Activated CD4-positive, alpha-beta T cell treated with anti-CD3 and anti-CD28 coated beads, Interleukin-2, amount 50 U/mL, for 1 hour (primary cell): ENCODE measurements around the gene FOSB.
"Not testable (repeated sequence)": the region's sequence is repeated elsewhere in the genome, so short reads cannot be mapped to it uniquely, and the experiment has no call there.

ENCODE experiments used
- DNase-seq: peaks from one replicate; pipeline ENCODE4 v3.0.0-alpha.2; 2020

The FOSB gene

GRCh38 chr19:45506989-45507871, 39.4 kb downstream of the FOSB start, which contains the start of gene VASP:
TSS of gene VASP (plus strand) at chr19:45507479. CDS start at chr19:45507772, 293 bp downstream.
- DNase-seq, result peak; percentile 89

- DNase-seq, result no peak
Observed at GRCh38 chr19:45507872-45508416, 40.1 kb downstream of the FOSB start.

- peak; percentile 51 for DNase-seq
Observed at GRCh38 chr19:45508417-45508860, 40.6 kb downstream of the FOSB start.

GRCh38 chr19:45508861-45509691, 41.3 kb downstream of the FOSB start:
- DNase-seq, result no peak

- no peak for DNase-seq
Observed at GRCh38 chr19:45509692-45510015, 41.9 kb downstream of the FOSB start.

- not testable (repeated sequence) for DNase-seq
Observed at GRCh38 chr19:45510352-45510751, 42.6 kb downstream of the FOSB start.

- no peak for DNase-seq
Observed at GRCh38 chr19:45511074-45511473, 43.3 kb downstream of the FOSB start.

- no peak for DNase-seq
Observed at GRCh38 chr19:45512881-45513483, 45.2 kb downstream of the FOSB start.

GRCh38 chr19:45514376-45515051, 46.7 kb downstream of the FOSB start:
- no peak for DNase-seq

- no peak for DNase-seq
Observed at GRCh38 chr19:45515081-45515624, 47.4 kb downstream of the FOSB start.

- no peak for DNase-seq
Observed at GRCh38 chr19:45515807-45516401, 48.1 kb downstream of the FOSB start.

- no peak for DNase-seq
Observed at GRCh38 chr19:45517238-45517637, 49.4 kb downstream of the FOSB start.

- no peak for DNase-seq
Observed at GRCh38 chr19:45517641-45518468, 50.1 kb downstream of the FOSB start.

GRCh38 chr19:45518469-45518826, 50.7 kb downstream of the FOSB start:
- no peak for DNase-seq

- no peak for DNase-seq
Observed at GRCh38 chr19:45522010-45522941, 54.5 kb downstream of the FOSB start.

GRCh38 chr19:45523642-45524256, 56.0 kb downstream of the FOSB start:
- DNase-seq, result peak; percentile 67

- no peak for DNase-seq
Observed at GRCh38 chr19:45524575-45525129, 56.9 kb downstream of the FOSB start.
